HG02938 (cell line): ENCODE results near the gene UBL7.

Experiments
- ATAC-seq: cut with Tn5 transposase; IDR thresholded peaks from one replicate; pipeline ENCODE4 v1.9.1; 2021; ENCODE audit warnings: mild to moderate bottlenecking, moderate library complexity; ENCODE audit not compliant: unreplicated experiment

Gene UBL7

GRCh38 chr15:74424901-74425528 lies 35.9 kb downstream of the UBL7 start:
- ATAC-seq, result no peak

GRCh38 chr15:74423431-74424257 lies 37.3 kb downstream of the UBL7 start:
- ATAC-seq, result no peak

GRCh38 chr15:74422652-74423430 lies 38.1 kb downstream of the UBL7 start:
- ATAC-seq, result no peak

- ATAC-seq, result no peak
Measured at GRCh38 chr15:74422265-74422651, 38.7 kb downstream of the UBL7 start.

- ATAC-seq, result no peak
Measured at GRCh38 chr15:74421302-74422245, 39.4 kb downstream of the UBL7 start.

GRCh38 chr15:74420193-74420905 lies 40.6 kb downstream of the UBL7 start:
- no peak for ATAC-seq

GRCh38 chr15:74419432-74419831 lies 41.5 kb downstream of the UBL7 start:
- no peak for ATAC-seq

GRCh38 chr15:74418575-74419338 lies 42.2 kb downstream of the UBL7 start:
- no peak for ATAC-seq

- no peak for ATAC-seq
Measured at GRCh38 chr15:74417670-74418069, 43.3 kb downstream of the UBL7 start.

- no peak for ATAC-seq
Measured at GRCh38 chr15:74417225-74417624, 43.7 kb downstream of the UBL7 start.

GRCh38 chr15:74415966-74416916 lies 44.7 kb downstream of the UBL7 start:
- ATAC-seq, result no peak

- ATAC-seq, result no peak
Measured at GRCh38 chr15:74414603-74415338, 46.2 kb downstream of the UBL7 start.

GRCh38 chr15:74414081-74414580 lies 46.8 kb downstream of the UBL7 start:
- no peak for ATAC-seq

- no peak for ATAC-seq
Measured at GRCh38 chr15:74413350-74414080, 47.4 kb downstream of the UBL7 start.

GRCh38 chr15:74412159-74412558 lies 48.8 kb downstream of the UBL7 start:
- ATAC-seq, result no peak

- ATAC-seq, result no peak
Measured at GRCh38 chr15:74411686-74412085, 49.3 kb downstream of the UBL7 start.

- no peak for ATAC-seq
Measured at GRCh38 chr15:74410502-74410901, 50.5 kb downstream of the UBL7 start.
